Activated naive CD4-positive, alpha-beta T cell treated with anti-CD3 and anti-CD28 coated beads, Interleukin-2, amount 50 U/mL, for 72 hours (primary cell): ENCODE measurements around the gene EHF. TPM values are rescaled to one million over a fixed set of nuclear protein-coding genes. Genes with fewer than 3 reads are reported as not detected.

Source experiments
- ATAC-seq, 2 donors: fragments of 150-1000 bp; cut with Tn5 transposase; 2 replicates each; pipeline ENCODE4 v1.10.0; 2021; ENCODE audit warnings: mild to moderate bottlenecking in 2 of 2, moderate library complexity in 2 of 2
- DNase-seq, 2 donors: peaks; one replicate each; pipeline ENCODE4 v3.0.0; 2021 to 2022; ENCODE audit warnings: low spot score in 2 of 2
- H3K27ac Mint-ChIP-seq, 2 donors: one replicate each; pipeline ENCODE4 v1.8.0; 2022; ENCODE audit warnings: mild to moderate bottlenecking in 2 of 2, mixed read lengths in 2 of 2
- H3K36me3 Mint-ChIP-seq, 2 donors: one replicate each; pipeline ENCODE4 v1.8.0; 2022; ENCODE audit warnings: mixed read lengths in 2 of 2
- H3K9me3 Mint-ChIP-seq, 2 donors: one replicate each; pipeline ENCODE4 v1.8.0; 2022; ENCODE audit warnings: mixed read lengths in 2 of 2
- total RNA-seq, 2 donors: library from RNA; stranded (reverse); gene quantifications; one replicate each; pipeline ENCODE4 v1.2.3, GENCODE V29; 2022

Gene EHF
- total RNA-seq, 2 donors from 2014 or later: not detected

- DNase-seq (no peak), ATAC-seq (no peak)
- Mint-ChIP-seq H3K9me3 (no peaks in the 10 kb centered on the region), H3K27ac (no peak overlapping the region), H3K36me3 (no peaks in the 10 kb centered on the region)
Observed at GRCh38 chr11:34632105-34632791, 11.4 kb downstream of the EHF start.

- no peaks in the 10 kb centered on the region for H3K9me3 Mint-ChIP-seq
- ATAC-seq (peak in 1 of 2 donors; percentile 49), DNase-seq (no peak)
- no peaks in the 10 kb centered on the region for H3K36me3 Mint-ChIP-seq
- H3K27ac Mint-ChIP-seq: no peak overlapping the region
Observed at GRCh38 chr11:34633640-34633989, 12.7 kb downstream of the EHF start.

DNA sequence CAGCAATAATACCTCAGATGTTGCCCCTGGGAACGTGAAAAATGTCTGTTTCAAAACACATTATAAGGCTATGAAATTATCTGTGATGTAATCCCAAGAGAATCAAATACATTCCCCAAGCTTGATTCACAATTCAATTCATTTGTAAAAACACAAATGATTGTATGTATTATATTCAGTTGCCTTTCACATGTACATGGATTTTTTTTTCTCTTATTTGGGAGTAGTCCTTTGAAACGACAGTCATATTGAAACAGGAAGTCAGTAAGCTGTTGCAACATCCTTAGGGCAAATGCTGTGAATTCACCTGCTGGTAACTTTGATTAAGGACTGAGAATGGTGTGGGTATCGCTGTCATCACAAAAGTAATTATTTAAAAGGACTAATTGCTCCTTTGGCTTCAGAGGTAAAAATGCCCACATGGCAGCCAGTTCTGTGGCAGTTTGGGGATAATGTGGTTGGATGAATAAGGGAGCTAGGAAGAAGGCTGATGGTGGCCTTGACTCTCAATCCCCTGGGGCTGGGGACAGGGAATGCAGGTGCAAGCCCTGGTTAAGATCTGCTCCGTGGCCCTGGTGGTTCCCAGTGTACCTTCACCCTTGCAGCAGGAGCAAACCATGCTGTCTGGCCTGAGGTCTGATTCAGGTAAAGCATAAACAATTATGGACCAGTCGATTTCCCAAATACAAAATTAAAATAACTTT is 13.2 kb downstream of the EHF start:
- no peaks in the 10 kb centered on the region for H3K36me3 Mint-ChIP-seq
- no peaks in the 10 kb centered on the region for H3K9me3 Mint-ChIP-seq
- H3K27ac Mint-ChIP-seq: no peak overlapping the region
- no peak for DNase-seq
- peak; percentile 71 to 81 for ATAC-seq

- no peaks in the 10 kb centered on the region for H3K9me3 Mint-ChIP-seq
- no peak for DNase-seq
- no peaks in the 10 kb centered on the region for H3K36me3 Mint-ChIP-seq
- no peak overlapping the region for H3K27ac Mint-ChIP-seq
- ATAC-seq: peak in 1 of 2 donors; percentile 56
Observed at GRCh38 chr11:34634694-34635062, 13.8 kb downstream of the EHF start.

- DNase-seq: no peak
- Mint-ChIP-seq H3K36me3 (no peaks in the 10 kb centered on the region), H3K9me3 (no peaks in the 10 kb centered on the region), H3K27ac (no peak overlapping the region)
- no peak for ATAC-seq
Observed at GRCh38 chr11:34636127-34636526, 15.2 kb downstream of the EHF start.

DNA sequence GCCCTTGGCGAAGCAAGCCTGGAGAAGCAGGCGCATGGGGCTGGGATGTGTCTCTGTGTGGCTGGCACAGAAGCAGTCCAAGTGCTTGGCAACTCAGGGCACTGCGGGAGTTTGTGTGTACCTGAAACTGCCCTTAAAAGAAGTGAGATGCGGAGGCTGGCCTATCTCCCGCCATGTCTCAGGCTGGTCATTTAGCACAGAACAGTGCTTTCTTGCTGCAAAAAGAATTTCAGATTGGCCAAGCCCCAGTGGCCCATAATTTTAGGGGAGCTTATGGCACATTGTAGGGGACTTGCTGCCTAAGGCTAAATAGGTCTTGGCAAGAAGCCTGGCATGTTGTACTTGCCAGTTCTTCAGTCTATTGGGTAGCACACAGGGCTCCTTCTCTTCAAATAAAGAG is 16.4 kb downstream of the EHF start:
- Mint-ChIP-seq H3K9me3 (no peaks in the 10 kb centered on the region), H3K27ac (no peak overlapping the region), H3K36me3 (no peaks in the 10 kb centered on the region)
- no peak for ATAC-seq
- no peak for DNase-seq

- no peaks in the 10 kb centered on the region for H3K9me3 Mint-ChIP-seq
- H3K27ac Mint-ChIP-seq: no peak overlapping the region
- no peak for DNase-seq
- no peaks in the 10 kb centered on the region for H3K36me3 Mint-ChIP-seq
- no peak for ATAC-seq
Observed at GRCh38 chr11:34638897-34639296, 18.0 kb downstream of the EHF start.

- no peaks in the 10 kb centered on the region for H3K9me3 Mint-ChIP-seq
- no peak for ATAC-seq
- DNase-seq: no peak
Observed at GRCh38 chr11:34639545-34639944, 18.7 kb downstream of the EHF start.

DNA sequence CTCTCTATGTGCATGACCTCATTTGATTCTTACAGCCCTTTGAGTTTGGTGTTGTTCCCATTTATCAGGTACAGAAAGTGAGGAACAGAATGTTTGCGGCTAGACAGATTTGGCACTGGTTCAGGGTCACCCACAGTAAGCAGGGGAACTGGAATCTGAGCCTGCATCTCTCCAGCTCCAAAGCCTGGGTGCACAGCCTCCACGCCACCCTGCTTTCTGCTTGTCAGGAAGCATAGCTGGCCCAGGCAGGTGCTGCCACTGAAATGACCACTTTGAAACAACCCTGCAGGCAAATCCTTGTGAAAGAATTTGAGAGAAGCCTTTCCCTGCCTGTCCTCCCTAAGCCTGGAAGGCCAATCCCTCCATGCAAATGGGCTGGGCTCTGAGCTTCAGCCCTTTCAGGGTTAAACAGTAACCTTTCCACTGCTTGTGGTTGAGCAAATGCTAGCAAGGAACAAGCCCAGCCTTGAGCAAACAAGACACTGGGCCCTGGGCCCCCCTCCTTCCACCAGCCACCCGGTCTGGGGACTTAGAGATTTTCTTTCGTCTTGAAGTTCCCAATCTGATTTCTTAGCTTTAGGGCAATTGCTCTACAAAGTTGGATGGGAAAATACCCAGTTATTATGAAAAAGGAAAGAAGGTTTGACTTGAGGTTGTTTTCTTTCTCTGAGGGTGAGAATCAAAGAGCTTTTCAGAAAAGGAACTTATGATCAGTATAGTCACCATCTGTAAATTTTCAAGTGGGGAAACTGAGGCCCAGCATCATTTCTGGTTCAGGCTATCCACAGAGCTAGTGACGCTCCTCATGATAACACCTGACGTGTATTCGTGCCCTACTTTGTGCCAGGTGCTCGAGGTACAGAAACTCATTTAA is 19.4 kb downstream of the EHF start:
- Mint-ChIP-seq H3K27ac (no peak overlapping the region), H3K36me3 (no peaks in the 10 kb centered on the region), H3K9me3 (no peaks in the 10 kb centered on the region)
- no peak for ATAC-seq
- no peak for DNase-seq

More at GRCh38 chr11:34639545-34639944, 18.7 kb downstream of the EHF start:
- H3K27ac Mint-ChIP-seq: no peak overlapping the region
- no peaks in the 10 kb centered on the region for H3K36me3 Mint-ChIP-seq

DNA sequence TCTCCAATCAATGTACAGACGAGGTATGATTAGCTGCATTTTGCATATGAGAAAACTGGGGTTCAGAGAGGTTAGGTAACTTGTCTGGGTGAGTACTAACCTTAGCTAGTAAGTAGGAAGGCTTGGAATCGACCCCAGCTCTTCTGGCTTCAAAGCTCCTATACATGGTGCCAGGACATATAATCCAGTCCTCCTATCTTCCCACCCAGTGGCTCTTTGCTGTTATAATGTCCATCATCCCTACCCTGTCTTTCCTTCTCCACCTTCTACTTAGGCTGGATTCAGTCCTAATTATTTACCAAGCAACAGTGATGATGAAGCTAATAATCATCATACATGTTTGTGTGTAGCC is 20.0 kb downstream of the EHF start:
- DNase-seq (no peak), ATAC-seq (no peak)
- H3K9me3 Mint-ChIP-seq: no peaks in the 10 kb centered on the region
- H3K27ac Mint-ChIP-seq: no peak overlapping the region
- H3K36me3 Mint-ChIP-seq: no peaks in the 10 kb centered on the region

- DNase-seq: no peak
- no peak overlapping the region for H3K27ac Mint-ChIP-seq
- no peaks in the 10 kb centered on the region for H3K36me3 Mint-ChIP-seq
- H3K9me3 Mint-ChIP-seq: no peaks in the 10 kb centered on the region
- ATAC-seq: no peak
Observed at GRCh38 chr11:34641456-34641855, 20.6 kb downstream of the EHF start.

DNA sequence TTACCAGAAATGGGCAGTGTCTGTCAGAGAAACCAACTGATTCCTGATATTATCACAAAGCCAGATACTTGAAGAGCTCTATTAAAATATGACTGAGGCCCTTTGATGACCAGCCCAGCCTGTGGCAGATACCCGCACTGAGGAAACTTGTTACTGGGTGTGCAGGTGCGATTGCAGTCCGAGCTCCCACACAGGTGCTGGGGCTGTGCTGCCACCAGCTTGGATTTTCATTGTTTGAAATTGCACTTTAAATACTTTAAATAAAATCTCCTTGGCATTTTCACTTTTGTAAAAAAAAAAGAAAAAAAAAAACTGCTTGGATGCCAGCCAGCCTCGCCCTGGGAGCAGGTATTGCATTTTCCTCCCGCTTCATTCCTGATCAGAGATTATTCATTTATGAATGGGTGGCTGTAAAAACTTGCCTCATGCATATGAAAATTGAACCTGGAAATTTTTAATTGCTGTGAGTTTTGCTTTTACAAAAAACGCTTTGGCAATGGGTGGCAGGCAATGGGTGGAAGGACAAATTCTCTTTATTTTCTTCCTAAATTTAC is 21.2 kb downstream of the EHF start:
- no peak for DNase-seq
- no peaks in the 10 kb centered on the region for H3K9me3 Mint-ChIP-seq
- no peak for ATAC-seq
- H3K36me3 Mint-ChIP-seq: no peaks in the 10 kb centered on the region
- no peak overlapping the region for H3K27ac Mint-ChIP-seq

- Mint-ChIP-seq H3K27ac (no peak overlapping the region), H3K9me3 (no peaks in the 10 kb centered on the region), H3K36me3 (no peaks in the 10 kb centered on the region)
- no peak for ATAC-seq
- no peak for DNase-seq
Observed at GRCh38 chr11:34642873-34643272, 22.0 kb downstream of the EHF start.

DNA sequence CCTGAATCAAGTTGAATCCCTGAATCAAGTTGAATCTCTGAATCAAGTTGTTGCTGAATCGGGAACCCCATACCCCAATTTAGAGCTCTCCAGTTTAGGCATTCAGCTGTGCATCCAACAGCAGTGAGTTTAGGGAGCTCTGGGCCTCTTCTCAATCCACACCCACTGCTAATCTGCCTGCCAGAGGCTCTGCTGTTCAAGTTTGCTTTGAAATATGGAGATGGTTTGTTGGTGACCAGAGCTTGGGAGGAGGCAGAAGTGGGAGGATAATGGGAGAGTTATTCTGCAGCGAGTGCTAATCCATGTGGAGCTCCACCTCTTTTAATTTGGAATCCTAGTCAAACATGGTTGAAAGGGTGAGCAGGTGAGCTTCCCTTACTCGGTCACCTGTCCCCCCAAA is 22.4 kb downstream of the EHF start:
- Mint-ChIP-seq H3K9me3 (no peaks in the 10 kb centered on the region), H3K27ac (no peak overlapping the region), H3K36me3 (no peaks in the 10 kb centered on the region)
- DNase-seq (no peak), ATAC-seq (no peak)

DNA sequence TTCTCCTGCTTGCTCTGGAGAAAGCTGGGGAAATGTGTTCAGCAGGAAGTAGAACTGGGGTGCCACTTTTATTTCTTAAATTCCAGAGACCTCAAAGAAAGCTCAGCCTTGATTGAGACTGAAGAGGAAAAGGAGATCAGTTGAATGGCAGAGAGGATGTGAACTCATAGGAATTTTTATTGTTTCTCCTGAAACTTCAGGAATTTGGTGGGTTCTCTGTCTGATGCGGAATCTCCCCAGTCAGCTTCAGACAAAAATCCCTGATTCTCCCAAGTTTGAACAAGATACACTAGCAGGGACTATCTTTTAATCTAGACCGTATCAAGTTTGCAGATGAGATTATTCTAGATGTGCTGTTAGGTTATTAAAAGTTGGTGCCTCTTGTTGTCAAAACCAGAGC is 23.0 kb downstream of the EHF start:
- no peak overlapping the region for H3K27ac Mint-ChIP-seq
- DNase-seq (no peak), ATAC-seq (no peak)
- no peaks in the 10 kb centered on the region for H3K9me3 Mint-ChIP-seq
- H3K36me3 Mint-ChIP-seq: no peaks in the 10 kb centered on the region

DNA sequence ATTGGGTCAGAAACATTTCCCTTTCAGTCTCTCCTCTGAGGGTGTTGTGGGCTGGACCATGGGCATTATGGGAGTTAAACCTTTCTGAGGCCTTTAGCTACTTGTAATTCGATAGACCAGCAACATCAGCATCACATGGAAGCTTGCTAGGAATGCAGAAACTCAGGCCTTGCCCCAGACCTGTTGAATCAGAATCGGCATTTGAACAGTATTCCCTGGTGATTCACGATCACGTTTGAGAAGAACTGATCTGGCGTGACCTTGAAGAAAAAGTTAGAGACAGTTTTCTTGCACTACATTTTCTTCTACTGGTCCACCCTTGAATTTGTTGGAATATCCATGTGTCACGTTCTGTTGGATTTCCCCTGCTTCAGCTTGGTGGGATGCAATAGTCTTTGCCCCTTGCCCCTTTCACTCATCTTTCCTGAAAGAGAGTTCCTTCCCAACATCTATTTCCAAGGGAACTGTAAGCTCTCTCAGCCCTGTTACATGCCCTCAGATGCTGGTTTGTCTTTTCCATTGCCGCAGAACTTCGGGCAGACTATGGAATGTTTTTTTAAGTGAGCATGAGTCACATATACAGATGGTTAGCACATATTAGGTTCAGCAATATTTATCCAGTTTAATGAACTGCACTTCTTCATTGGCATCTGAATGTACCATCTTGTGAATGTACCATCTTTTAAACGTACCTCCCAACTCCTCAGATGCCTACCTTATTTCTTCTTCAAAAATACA is 23.9 kb downstream of the EHF start:
- DNase-seq (no peak), ATAC-seq (no peak)
- Mint-ChIP-seq H3K9me3 (no peaks in the 10 kb centered on the region), H3K27ac (no peak overlapping the region), H3K36me3 (no peaks in the 10 kb centered on the region)

GRCh38 chr11:34646431-34646830 is 25.5 kb downstream of the EHF start:
- Mint-ChIP-seq H3K9me3 (no peaks in the 10 kb centered on the region), H3K27ac (no peak overlapping the region), H3K36me3 (no peaks in the 10 kb centered on the region)
- no peak for DNase-seq
- no peak for ATAC-seq
